Measurements from ENCODE around the gene DCLRE1B. TPM values are rescaled to one million over a fixed set of nuclear protein-coding genes. Genes with fewer than 3 reads are reported as not detected.
A peak's percentile ranks its signal among the peaks of the same experiment; 100 is the strongest.

DCLRE1B gene
- total RNA-seq, 1 donor from 2014 or later, result 2.2 TPM

GRCh38 chr1:113881661-113882060 lies 23.5 kb upstream of the DCLRE1B start:
- DNase-seq, result no peak
- ATAC-seq (ENCODE audit: poor library complexity), result no peak
- intact Hi-C loops (cut with DNase I), result no loop called here

- ATAC-seq (ENCODE audit: poor library complexity), result no peak
- intact Hi-C loops (cut with DNase I), result no loop called here
- no peak for DNase-seq
Observed at GRCh38 chr1:113886417-113887401, 18.4 kb upstream of the DCLRE1B start.

GRCh38 chr1:113887402-113888175 lies 17.5 kb upstream of the DCLRE1B start, which contains the start of gene BCL2L15:
Gene BCL2L15, minus strand, starts transcription at chr1:113887581. Its CDS starts 206 bp downstream, at chr1:113887375.
- no peak for ATAC-seq (ENCODE audit: poor library complexity)
- DNase-seq, result no peak
- intact Hi-C loops (cut with DNase I), result no loop called here

GRCh38 chr1:113890816-113891215 lies 14.3 kb upstream of the DCLRE1B start:
- ATAC-seq (ENCODE audit: poor library complexity), result no peak
- intact Hi-C loops (cut with DNase I), result no loop called here

GRCh38 chr1:113891631-113892220 lies 13.4 kb upstream of the DCLRE1B start:
- ATAC-seq (ENCODE audit: poor library complexity) (no peak), DNase-seq (no peak)
- intact Hi-C loops (cut with DNase I), result no loop called here

More at GRCh38 chr1:113890816-113891215, 14.3 kb upstream of the DCLRE1B start:
- no peak for DNase-seq

GRCh38 chr1:113893267-113893666 lies 11.9 kb upstream of the DCLRE1B start:
- intact Hi-C loops (cut with DNase I), result no loop called here
- DNase-seq (no peak), ATAC-seq (ENCODE audit: poor library complexity) (no peak)

DNA sequence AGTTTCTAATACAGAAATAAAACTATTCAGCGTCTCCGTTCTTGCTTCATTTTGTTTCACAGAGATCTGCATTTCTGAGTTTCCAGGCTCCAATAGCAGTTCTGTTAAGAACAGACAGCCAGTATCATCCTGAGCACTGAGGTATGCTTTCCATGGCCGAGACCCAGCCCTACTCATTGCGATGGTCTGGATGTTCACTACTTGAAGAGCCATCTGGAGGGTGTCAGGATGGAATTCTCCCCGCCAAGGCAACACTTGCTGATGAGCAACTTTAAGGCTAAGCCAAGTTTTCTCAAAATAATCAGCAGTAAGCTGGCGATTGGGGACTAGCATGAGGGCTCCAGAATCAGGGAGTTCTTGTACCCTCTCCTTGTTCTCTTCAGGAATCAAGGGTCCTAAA lies 10.0 kb upstream of the DCLRE1B start:
- intact Hi-C loops (cut with DNase I), result no loop called here
- ATAC-seq (ENCODE audit: poor library complexity) (no peak), DNase-seq (no peak)

DNA sequence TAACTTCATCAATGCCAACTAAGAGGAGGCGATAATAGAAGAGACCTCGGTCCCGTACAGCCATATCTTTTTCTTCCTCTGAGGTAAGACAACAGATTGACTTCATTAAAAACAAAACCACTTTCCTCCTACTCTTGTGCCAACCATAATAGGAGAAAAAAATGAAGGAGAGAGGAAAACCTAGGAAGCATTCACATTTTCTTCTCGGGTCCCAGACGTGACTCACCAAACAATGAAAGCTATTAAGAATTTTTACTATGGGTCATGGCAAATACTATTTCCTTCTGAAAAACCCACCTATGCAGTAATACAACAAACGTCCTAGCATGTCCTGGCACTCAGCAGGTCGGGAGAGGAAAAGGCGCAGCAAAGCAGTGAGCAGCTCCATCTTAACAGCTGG lies 9.2 kb upstream of the DCLRE1B start:
- intact Hi-C loops (cut with DNase I), result no loop called here
- no peak for ATAC-seq (ENCODE audit: poor library complexity)
- DNase-seq, result no peak

DNA sequence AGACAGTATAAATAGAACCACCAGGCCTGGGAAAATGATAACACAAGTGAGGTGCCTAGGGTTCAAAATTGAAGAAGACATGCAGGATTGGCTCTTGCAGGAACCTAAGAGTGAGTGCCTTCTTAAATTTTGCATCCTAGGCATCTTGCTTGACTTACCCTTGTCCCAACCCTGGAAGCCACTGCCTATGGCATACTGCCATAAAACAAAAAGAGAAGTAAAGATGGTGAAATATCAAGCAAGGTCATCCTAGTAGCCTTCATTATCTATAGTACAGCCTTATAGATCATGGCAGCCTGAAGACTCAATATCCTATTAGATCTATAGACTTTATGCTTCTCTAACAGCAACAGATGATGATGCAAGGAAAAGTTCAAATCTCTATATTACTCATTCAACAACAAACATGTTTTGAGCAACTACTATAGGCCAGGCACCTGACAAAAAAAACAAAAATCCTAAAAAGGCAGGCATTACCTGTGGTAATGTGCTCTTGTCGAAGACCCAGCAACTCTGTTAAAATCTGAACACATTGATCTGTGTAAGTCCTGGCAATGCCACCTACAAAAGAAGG lies 6.8 kb upstream of the DCLRE1B start:
- DNase-seq, result no peak
- intact Hi-C loops (cut with DNase I), result no loop called here
- ATAC-seq (ENCODE audit: poor library complexity), result no peak

DNA sequence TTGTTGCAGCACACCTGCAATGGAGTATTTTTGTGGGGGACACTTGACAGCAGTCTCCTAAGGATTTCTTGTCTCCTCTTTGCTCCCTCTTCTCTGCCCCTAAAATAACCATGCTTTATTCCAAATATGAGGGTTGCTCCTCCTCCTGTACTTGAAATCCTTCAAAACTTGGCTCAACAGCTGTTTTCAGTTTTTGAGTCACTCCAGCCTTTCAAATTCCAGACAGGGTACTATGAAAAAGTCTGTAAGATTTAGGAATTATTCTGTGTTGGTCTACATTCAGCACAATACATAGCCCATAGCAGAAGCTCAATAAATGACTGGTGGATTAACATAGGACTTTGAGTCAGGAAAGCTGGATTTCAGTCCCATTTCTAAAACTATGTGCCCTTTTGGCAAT lies 6.0 kb upstream of the DCLRE1B start:
- DNase-seq (no peak), ATAC-seq (ENCODE audit: poor library complexity) (no peak)
- intact Hi-C loops (cut with DNase I), result no loop called here

DNA sequence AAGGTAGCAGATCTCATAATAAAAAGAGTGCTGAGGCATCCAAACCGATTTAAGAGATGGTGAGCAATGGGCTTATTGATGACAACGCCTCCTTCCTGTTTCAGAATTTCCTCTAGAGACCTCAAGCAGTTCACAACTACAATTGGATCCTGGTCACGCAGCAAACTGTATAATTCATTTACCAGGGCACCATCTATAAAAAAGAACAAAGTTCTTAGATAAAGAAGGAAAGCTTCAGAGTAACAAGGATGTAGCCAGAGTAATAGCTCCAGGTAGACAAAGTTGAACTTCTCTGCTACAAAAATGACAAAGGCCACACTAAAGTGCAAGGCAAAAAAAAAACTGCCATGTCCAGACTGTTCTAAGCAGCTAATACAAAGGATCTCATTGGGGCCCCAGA lies 3.9 kb upstream of the DCLRE1B start:
- DNase-seq (no peak), ATAC-seq (ENCODE audit: poor library complexity) (no peak)
- intact Hi-C loops (cut with DNase I), result loop anchor here (10.0 kb wide), 1 partner anchor 66 kb away; no protein-coding TSS in a partner anchor

- intact Hi-C loops (cut with DNase I), result loop anchor here (10.0 kb wide), 1 partner anchor 69 kb away; no protein-coding TSS in a partner anchor
- no peak for DNase-seq
- ATAC-seq (ENCODE audit: poor library complexity), result no peak
Observed at GRCh38 chr1:113903501-113904292, 1.4 kb upstream of the DCLRE1B start.

DNA sequence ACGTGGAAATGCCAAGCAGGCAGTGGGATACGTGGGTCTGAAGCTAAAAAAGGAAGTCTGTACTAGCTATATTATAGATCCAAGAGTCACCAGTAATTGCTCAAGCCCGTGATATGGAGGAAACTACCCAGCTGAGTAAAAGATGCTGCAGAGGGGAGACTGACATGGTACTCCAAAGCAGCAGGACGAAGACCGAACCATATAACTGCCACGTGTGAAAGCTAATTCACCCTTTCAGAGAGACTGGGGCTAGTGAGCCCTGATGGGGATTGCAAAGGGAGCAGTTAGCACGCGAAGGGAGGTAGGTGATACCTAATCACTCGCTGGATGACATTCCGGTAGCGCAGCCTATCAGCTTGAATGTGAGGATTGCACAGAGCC lies 843 bp upstream of the DCLRE1B start:
- intact Hi-C loops (cut with DNase I), result loop anchor here (10.0 kb wide), 1 partner anchor 69 kb away; no protein-coding TSS in a partner anchor
- DNase-seq, result no peak
- peak; percentile 32 for ATAC-seq (ENCODE audit: poor library complexity)

DNA sequence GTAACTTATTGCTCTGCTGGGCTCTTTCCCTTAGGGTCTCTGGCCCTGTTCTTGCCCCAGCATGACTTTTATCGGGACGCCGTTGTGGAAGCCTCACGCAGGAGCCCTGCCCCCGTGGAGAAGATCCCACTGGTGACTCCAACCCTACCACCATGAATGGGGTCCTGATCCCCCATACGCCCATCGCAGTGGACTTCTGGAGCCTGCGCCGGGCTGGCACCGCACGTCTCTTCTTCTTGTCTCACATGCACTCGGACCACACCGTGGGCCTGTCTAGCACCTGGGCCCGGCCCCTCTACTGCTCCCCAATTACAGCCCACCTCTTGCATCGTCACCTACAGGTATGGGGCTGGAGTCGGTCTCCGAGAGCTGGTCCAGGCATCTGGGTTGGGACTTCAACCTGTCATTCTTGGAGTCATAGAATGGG lies 322 bp downstream of the DCLRE1B start:
- no peak for ATAC-seq (ENCODE audit: poor library complexity)
- intact Hi-C loops (cut with DNase I), result loop anchor here (10.0 kb wide), 1 partner anchor 71 kb away; no protein-coding TSS in a partner anchor
- no peak for DNase-seq

- ATAC-seq (ENCODE audit: poor library complexity), result peak; percentile 93
- peak; percentile 58 for DNase-seq
- intact Hi-C loops (cut with DNase I), result no loop called here
Observed at GRCh38 chr1:113912594-113913311, 7.6 kb downstream of the DCLRE1B start.

GRCh38 chr1:113913312-113913668 lies 8.2 kb downstream of the DCLRE1B start:
- peak; percentile 61 for ATAC-seq (ENCODE audit: poor library complexity)
- intact Hi-C loops (cut with DNase I), result no loop called here
- no peak for DNase-seq

GRCh38 chr1:113913887-113914664 lies 8.9 kb downstream of the DCLRE1B start:
- ATAC-seq (ENCODE audit: poor library complexity), result no peak
- intact Hi-C loops (cut with DNase I), result no loop called here
- DNase-seq, result no peak

All from Right ventricle myocardium superior (tissue), 1 donor.